Measurements from ENCODE around the gene SPATA7.

DNA sequence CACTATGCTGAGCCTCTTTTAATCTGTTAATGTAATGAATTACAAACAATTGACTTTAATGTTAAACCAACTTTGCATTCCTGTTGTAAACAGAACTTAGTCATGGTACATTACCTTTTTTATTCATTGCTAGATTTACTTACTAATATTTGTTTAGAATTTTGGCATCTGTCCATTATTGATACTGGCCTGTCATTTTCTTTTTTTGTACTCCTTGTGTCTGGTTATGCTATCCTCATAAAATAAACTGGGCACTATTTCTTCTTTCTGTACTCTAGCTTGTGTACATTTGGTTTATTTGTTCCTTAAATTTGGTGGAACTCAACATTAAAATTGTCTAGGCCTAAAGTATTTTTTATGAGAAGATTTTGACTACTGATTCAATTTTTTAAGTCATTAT lies 32.1 kb downstream of the SPATA7 start:
- TF ChIP-seq, protein P1, sequence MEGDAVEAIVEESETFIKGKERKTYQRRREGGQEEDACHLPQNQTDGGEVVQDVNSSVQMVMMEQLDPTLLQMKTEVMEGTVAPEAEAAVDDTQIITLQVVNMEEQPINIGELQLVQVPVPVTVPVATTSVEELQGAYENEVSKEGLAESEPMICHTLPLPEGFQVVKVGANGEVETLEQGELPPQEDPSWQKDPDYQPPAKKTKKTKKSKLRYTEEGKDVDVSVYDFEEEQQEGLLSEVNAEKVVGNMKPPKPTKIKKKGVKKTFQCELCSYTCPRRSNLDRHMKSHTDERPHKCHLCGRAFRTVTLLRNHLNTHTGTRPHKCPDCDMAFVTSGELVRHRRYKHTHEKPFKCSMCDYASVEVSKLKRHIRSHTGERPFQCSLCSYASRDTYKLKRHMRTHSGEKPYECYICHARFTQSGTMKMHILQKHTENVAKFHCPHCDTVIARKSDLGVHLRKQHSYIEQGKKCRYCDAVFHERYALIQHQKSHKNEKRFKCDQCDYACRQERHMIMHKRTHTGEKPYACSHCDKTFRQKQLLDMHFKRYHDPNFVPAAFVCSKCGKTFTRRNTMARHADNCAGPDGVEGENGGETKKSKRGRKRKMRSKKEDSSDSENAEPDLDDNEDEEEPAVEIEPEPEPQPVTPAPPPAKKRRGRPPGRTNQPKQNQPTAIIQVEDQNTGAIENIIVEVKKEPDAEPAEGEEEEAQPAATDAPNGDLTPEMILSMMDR (IDR thresholded peaks at IDR 0.05) = no peak
- TF ChIP-seq SIN3A (IDR thresholded peaks at IDR 0.05; ENCODE audit: borderline replicate concordance, low read depth, low read length) = no peak
- no peak for TF ChIP-seq TCF12 (IDR thresholded peaks at IDR 0.05)
- TF ChIP-seq, protein P2, sequence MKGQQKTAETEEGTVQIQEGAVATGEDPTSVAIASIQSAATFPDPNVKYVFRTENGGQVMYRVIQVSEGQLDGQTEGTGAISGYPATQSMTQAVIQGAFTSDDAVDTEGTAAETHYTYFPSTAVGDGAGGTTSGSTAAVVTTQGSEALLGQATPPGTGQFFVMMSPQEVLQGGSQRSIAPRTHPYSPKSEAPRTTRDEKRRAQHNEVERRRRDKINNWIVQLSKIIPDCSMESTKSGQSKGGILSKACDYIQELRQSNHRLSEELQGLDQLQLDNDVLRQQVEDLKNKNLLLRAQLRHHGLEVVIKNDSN (IDR thresholded peaks at IDR 0.05; ENCODE audit: borderline replicate concordance, low read depth) = no peak
- TF ChIP-seq USF2 (IDR thresholded peaks at IDR 0.05; ENCODE audit: borderline replicate concordance, low read depth, low read length) = no peak
- TF ChIP-seq EP300 (IDR thresholded peaks at IDR 0.05; ENCODE audit: borderline replicate concordance in 1 of 2, low read depth in 1 of 2, low read length in 1 of 2) = no peak
- TF ChIP-seq CHD2 (IDR thresholded peaks at IDR 0.05; ENCODE audit: low read length, partially characterized antibody) = no peak
- no peak for TF ChIP-seq FOXM1 (IDR thresholded peaks at IDR 0.05; ENCODE audit: low read depth)
- TF ChIP-seq SMC3 (IDR thresholded peaks at IDR 0.05; ENCODE audit: low read depth, low read length) = no peak

Data from SK-N-SH (cell line).